Measurements from ENCODE around the gene GGTLC1. TPM values are rescaled to one million over a fixed set of nuclear protein-coding genes. Genes with fewer than 3 reads are reported as not detected.

Gene GGTLC1
- total RNA-seq, 1 experiment from 2014 or later = not detected

GRCh38 chr20:24007073-24007595 is 18.6 kb upstream of the GGTLC1 start:
- no peak overlapping the region for H2BK15ac ChIP-seq (ENCODE audit: low read depth, low read length)
- H4K8ac ChIP-seq (replicated peaks; ENCODE audit: insufficient read length, low read depth, low read length) = no peak overlapping the region
- no CpG with 5 or more reads among the region's 8 CpGs for WGBS (ENCODE audit: extremely low coverage, insufficient read length, low lambda C conversion rate)
- H3K56ac ChIP-seq (ENCODE audit: insufficient read length, low read depth, low read length) = no peak overlapping the region
- no peak overlapping the region for H3T11ph ChIP-seq (ENCODE audit: low read length)
- Mint-ChIP-seq H3K4me3 (no peak overlapping the region), H3K4me1 (peaks cover 15 to 27% of the 10 kb centered on the region in 2 experiments), H3K36me3 (ENCODE audit: insufficient read depth in 1 of 3, low read depth in 3 of 3) (no peaks in the 10 kb centered on the region), H3K27ac (no peak overlapping the region), H3K9me3 (no peaks in the 10 kb centered on the region; a peak in 1 of 5 replicates), H3K27me3 (ENCODE audit: low read depth) (no peaks in the 10 kb centered on the region; the same call in none of the 2 replicates)
- no peak overlapping the region for H3K14ac ChIP-seq (ENCODE audit: insufficient read depth, low read length)
- no peak overlapping the region for H3K9ac ChIP-seq (ENCODE audit: extremely low read depth, insufficient read length, low read length)
- H3K18ac ChIP-seq (ENCODE audit: insufficient read length, low read depth, low read length) = no peak overlapping the region
- H2BK5ac ChIP-seq (ENCODE audit: insufficient read length, low read length) = no peak overlapping the region
- H2BK20ac ChIP-seq (ENCODE audit: low read depth, low read length, poor library complexity, severe bottlenecking) = no peak overlapping the region
- no peaks in the 10 kb centered on the region for H4K20me1 ChIP-seq (ENCODE audit: control insufficient read depth, insufficient read depth, insufficient read length)
- H3K4me2 ChIP-seq (ENCODE audit: insufficient read depth, insufficient read length, low read length) = no peak overlapping the region
- H2AK5ac ChIP-seq (ENCODE audit: insufficient read length, low read length) = no peak overlapping the region
- H3K9me3 ChIP-seq (ENCODE audit: control insufficient read depth, low read depth, low read length) = no peaks in the 10 kb centered on the region
- no peak overlapping the region for H3K4ac ChIP-seq (ENCODE audit: low read depth, low read length)
- H3K23me2 ChIP-seq (ENCODE audit: insufficient read length, low read depth, low read length, poor library complexity, severe bottlenecking) = no peaks in the 10 kb centered on the region
- H3K27ac ChIP-seq (ENCODE audit: insufficient read length, low read depth, low read length) = no peak overlapping the region
- no peaks in the 10 kb centered on the region for H3K27me3 ChIP-seq (ENCODE audit: insufficient read depth, low read length)
- DNase-seq = no peak
- no peak overlapping the region for H4K5ac ChIP-seq (ENCODE audit: insufficient read length, low read depth, low read length)
- no peaks in the 10 kb centered on the region; the same call in 1 of the 2 replicates for H3K4me1 ChIP-seq (ENCODE audit: insufficient read depth, low read length)
- no peak for TF ChIP-seq CTCF (conservative IDR thresholded peaks at IDR 0.05)
- H4K91ac ChIP-seq (ENCODE audit: insufficient read length, low read depth, low read length) = no peak overlapping the region
- no peak overlapping the region for H3K23ac ChIP-seq (ENCODE audit: insufficient read length, low read depth, low read length)
- no peak overlapping the region for H2BK120ac ChIP-seq (ENCODE audit: low read depth, low read length, poor library complexity, severe bottlenecking)
- H2BK12ac ChIP-seq (ENCODE audit: insufficient read length, low read depth, low read length) = no peak overlapping the region
- no peaks in the 10 kb centered on the region for H3K79me1 ChIP-seq (ENCODE audit: insufficient read depth, low read depth, low read length, poor library complexity, severe bottlenecking)
- no peaks in the 10 kb centered on the region for H3K79me2 ChIP-seq (ENCODE audit: insufficient read depth, low read length)
- H2AFZ ChIP-seq (ENCODE audit: low read length) = no peak overlapping the region
